ENCODE measurements around the gene PTAR1.

PTAR1 gene

DNA sequence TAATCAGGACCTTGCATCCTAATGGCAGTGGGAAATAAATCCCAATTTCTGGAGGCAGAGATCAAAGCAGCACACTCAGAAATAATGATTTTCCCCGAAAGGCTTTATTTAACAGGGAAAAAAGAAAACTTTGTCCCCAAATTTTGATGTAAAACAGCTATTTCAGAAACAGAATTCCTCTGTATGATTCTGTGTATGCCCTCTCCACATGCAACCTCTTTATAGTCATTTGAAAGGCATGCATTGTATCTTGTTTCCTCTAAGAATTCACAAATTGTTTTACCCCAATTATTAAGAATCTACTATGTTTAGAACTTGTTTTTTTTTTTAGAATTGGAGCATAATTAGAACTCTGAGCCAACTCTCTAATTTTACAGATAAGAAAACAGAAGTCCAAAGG lies 2.7 kb upstream of the PTAR1 start:
- DNase-seq (ENCODE audit: low spot score): no peak
- TF ChIP-seq, protein P1, sequence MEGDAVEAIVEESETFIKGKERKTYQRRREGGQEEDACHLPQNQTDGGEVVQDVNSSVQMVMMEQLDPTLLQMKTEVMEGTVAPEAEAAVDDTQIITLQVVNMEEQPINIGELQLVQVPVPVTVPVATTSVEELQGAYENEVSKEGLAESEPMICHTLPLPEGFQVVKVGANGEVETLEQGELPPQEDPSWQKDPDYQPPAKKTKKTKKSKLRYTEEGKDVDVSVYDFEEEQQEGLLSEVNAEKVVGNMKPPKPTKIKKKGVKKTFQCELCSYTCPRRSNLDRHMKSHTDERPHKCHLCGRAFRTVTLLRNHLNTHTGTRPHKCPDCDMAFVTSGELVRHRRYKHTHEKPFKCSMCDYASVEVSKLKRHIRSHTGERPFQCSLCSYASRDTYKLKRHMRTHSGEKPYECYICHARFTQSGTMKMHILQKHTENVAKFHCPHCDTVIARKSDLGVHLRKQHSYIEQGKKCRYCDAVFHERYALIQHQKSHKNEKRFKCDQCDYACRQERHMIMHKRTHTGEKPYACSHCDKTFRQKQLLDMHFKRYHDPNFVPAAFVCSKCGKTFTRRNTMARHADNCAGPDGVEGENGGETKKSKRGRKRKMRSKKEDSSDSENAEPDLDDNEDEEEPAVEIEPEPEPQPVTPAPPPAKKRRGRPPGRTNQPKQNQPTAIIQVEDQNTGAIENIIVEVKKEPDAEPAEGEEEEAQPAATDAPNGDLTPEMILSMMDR (IDR thresholded peaks at IDR 0.05; ENCODE audit: extremely low read depth, missing control alignments): no peak

DNA sequence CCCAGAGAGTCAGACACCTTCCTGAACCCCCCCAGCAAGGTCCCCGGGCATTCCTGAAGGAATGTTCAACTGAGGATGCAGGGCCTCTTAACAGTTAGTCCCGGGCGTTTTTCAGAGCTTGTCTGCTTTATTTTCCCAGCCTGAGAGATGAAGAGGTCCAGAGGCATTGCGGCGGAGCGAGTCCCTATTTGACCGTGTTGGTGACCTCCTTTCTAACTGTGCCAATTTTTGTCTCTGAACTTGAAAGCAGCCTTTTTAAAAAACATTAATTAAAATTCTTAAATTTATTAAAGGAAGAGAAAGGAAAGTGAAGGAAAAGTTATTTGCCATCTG lies 433 bp upstream of the PTAR1 start:
- no peak for DNase-seq (ENCODE audit: low spot score)
- TF ChIP-seq, protein P1 (IDR thresholded peaks at IDR 0.05; ENCODE audit: extremely low read depth, missing control alignments): no peak

DNA sequence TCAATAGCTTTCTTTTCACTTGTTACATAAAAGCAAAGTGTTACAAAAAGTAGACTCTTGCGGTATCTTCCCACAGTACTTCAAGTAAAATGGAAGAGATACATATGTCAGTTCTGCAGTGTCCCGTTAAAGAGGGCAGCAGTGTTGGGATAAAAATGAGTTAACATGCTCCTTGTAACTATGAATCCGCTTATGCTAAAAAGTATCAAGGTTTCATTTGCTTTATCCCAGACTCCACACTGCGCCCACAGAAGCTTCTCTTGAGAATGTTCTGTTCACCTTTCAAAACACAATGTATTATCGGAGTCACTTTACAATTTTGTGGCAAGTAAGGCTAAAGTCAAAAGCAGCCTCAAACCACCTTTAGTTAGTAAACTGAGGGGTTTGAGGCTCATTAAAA lies 790 bp downstream of the PTAR1 start:
- no peak for DNase-seq (ENCODE audit: low spot score)
- TF ChIP-seq, protein P1 (IDR thresholded peaks at IDR 0.05; ENCODE audit: extremely low read depth, missing control alignments): no peak

DNA sequence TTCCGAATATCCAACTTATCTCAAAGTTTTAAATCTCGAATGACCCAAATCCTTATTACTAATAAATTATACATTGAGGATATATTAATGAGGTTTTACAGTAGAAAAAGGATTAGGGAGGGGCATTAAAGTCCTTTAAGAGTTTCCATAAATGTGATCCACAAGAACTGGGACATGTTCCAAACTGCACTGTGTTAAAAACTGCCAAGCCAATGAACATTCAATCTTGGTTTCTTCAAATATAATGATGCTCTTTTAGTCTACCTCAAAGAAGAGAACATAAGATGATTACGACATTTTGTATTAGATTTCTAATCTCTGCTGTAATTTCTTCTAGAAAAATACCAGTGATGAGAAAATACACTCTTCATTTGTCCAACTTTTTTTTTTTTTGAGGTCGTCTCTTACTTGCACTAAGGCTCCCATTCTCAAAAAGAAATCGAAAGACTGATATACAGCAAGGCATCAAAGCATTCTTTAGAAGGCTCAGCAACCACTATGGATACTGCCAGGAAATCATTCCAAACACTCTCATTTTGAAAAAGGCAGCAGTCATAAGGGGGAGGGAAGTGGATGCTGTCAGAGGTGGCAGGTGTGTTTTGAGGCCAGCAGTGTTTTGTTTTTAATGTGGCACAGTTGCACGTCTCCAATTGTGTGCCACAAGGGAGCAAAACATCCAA lies 1.7 kb downstream of the PTAR1 start:
- TF ChIP-seq, protein P1 (IDR thresholded peaks at IDR 0.05; ENCODE audit: extremely low read depth, missing control alignments): no peak
- DNase-seq (ENCODE audit: low spot score): no peak

DNA sequence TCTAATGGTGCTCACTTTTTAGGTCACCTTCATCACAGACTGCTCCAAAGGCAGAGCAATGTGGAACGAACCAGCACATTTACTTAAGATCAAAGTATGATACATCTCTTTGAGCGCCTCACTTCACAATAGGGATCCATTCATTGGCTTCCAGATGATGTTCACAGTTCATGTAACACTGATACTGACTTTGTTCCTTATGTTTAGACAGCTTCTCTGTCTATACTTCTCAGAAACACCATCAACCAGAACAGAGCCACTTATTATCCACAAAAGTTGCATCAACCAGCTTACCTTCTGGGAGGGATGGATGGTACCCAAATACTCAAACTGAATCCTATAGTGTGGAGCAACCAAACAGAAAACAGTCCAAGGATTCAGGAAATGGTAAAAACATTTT lies 4.6 kb downstream of the PTAR1 start:
- DNase-seq (ENCODE audit: low spot score): no peak
- TF ChIP-seq, protein P1 (IDR thresholded peaks at IDR 0.05; ENCODE audit: extremely low read depth, missing control alignments): no peak

DNA sequence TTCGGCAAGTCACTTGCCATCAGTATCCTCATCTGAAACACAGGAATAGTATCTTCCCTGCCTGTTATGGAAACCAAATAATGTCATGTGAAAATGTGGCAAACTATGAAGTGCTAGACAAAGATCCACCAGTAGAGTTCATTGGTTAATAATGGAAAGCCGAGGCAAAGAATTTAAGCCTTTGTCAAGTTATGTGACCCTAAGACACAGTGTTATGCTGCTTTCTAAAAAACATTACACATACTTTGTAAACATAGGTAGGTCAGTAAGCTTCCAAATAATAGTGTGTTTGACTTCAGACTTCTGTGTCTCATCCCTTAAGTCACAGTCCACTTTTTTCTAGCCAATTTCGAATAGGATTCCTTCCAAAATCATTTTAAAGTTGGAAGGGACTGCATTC lies 6.0 kb downstream of the PTAR1 start:
- no peak for DNase-seq (ENCODE audit: low spot score)
- TF ChIP-seq, protein P1 (IDR thresholded peaks at IDR 0.05; ENCODE audit: extremely low read depth, missing control alignments): no peak

DNA sequence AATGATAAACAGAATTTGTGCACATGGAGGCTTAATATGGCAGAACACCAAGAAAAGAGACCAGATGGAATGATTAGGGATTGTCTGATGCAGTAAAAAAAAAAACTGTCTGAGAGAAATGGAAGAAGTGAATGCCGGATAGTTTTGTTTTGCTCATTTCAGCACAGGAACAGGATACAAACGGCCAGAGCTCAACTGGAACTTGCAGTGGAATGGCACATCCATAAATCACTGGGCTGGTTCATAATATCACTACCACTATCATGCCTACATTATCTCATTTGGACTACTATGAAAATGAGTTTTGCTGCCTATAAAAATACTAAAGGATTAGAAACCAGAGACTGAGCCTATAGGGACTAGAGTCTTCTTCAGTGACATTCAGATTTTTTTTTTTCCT lies 9.7 kb downstream of the PTAR1 start:
- DNase-seq (ENCODE audit: low spot score): no peak
- TF ChIP-seq, protein P1 (IDR thresholded peaks at IDR 0.05; ENCODE audit: extremely low read depth, missing control alignments): no peak

Data from GM20000 (cell line).